ENCODE data around the gene MKX.

The MKX gene, protein sequence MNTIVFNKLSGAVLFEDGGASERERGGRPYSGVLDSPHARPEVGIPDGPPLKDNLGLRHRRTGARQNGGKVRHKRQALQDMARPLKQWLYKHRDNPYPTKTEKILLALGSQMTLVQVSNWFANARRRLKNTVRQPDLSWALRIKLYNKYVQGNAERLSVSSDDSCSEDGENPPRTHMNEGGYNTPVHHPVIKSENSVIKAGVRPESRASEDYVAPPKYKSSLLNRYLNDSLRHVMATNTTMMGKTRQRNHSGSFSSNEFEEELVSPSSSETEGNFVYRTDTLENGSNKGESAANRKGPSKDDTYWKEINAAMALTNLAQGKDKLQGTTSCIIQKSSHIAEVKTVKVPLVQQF

DNA sequence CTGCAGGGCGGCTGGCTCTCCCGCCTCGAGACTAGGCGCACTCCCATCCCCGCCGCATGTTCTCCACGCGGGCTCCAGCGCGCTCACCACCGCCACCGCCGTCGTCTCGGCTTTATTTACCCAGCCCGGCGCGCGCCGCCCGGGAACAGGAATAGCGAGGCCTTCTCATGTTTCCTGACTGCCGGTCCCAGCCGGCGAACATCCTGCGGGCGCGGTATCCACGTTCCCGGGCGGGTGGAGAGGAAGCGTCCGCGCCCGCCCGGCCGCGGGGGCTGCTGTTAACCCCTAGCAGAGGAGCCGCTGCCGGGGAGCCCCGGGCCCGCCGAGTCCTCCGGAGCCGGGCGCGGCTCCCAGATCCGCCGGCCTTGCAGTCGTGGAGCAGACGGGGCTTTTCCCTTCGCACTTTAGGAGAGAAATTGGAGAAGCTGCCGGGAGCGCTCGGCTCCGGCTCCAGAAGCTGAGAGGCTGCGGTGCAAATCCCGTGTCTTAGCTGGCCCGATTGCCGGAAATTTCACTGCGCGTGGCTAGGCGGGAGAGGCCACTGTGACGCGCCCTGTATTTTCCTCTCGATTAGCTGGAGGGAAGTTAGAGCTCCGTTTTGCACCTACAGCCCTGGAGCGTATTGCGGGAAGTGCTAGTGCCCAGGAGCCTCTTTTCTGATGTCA is at the start of gene MKX:
Gene MKX (minus strand): TSS at position 88 of the 665 bp plus-strand sequence. CDS start 2,404 bp downstream, outside the sequence.
- in situ Hi-C loops (cut with MboI; ENCODE audit: low sequenced_read_pairs) = no loop called here

DNA sequence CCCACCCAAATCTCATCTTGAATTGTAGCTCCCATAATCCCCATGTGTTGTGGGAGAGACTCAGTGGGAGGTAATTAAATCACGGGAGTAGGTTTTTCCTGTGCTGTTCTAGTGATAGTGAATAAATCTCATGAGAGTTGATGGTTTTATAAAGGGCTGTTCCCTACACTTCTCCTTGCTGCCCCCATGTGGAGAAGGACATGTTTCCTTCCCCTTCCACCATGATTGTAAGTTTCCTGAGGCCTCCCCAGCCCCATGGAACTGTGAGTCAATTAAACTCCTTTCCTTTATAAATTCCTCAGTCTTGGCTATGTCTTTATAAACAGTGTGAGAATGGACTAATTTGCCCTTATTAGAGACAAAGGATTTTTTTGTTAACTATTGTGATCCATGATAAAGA is 48.5 kb upstream of the MKX start:
- in situ Hi-C loops (cut with MboI; ENCODE audit: low sequenced_read_pairs) = no loop called here

DNA sequence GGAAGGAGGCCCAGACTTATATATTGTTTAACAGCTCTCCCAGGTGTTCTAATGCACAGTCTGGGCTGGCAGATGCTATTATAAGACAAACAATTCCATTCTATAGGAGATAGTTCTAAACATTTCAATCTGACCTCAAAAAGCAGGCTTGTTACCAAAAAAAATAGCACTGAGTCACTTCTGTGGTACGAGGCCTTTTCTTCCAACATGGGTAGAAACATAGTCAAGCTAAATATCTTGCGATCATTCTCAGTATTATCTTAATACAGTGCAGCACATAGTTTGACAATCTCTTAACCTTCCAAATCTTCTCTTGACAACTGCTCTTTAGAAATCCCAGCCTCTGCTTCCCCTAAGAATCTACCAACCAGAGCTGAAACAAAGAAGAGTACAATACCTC is 46.6 kb upstream of the MKX start:
- in situ Hi-C loops (cut with MboI; ENCODE audit: low sequenced_read_pairs) = no loop called here

DNA sequence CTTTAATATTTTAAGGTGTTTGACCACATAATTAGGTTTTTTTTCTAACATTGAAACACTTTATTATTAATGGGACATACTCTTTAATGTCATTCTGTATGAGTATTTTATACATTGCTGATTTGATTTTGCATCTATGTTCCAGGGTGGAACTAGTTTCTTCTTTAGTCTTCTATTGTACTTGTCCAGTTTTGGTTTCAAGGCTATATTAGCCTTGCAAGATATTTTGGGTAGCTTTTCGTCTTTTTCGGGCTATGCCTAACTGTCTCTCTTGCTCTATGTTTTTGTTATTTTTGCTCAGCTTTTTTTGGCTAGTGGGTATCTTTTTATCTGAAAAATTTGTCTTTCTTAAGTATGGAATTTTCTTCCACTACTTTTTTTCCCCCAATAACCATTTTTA is 38.7 kb upstream of the MKX start:
- in situ Hi-C loops (cut with MboI; ENCODE audit: low sequenced_read_pairs) = no loop called here

DNA sequence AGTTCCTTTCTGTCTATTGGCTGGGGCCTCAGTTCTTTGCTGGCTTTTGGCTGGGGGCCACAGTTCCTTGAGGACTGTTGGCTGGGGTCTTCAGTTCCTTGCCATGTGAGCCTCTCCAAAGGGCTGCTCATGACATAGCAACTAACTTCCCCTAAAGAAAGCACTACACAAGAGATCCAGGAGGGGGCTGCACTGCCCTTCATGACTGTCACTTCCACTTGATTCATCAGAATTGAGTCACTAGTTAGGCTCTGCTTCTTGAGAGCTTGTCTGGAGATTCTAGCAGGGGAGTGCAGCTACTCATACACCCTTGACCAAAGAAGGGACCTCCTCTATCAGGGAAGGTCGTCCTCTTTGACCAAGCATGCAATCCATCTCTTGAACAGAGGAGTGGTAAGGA is 38.0 kb upstream of the MKX start:
- in situ Hi-C loops (cut with MboI; ENCODE audit: low sequenced_read_pairs) = no loop called here

- in situ Hi-C loops (cut with MboI; ENCODE audit: low sequenced_read_pairs) = no loop called here
Observed at GRCh38 chr10:27779462-27780015, 33.9 kb upstream of the MKX start.

DNA sequence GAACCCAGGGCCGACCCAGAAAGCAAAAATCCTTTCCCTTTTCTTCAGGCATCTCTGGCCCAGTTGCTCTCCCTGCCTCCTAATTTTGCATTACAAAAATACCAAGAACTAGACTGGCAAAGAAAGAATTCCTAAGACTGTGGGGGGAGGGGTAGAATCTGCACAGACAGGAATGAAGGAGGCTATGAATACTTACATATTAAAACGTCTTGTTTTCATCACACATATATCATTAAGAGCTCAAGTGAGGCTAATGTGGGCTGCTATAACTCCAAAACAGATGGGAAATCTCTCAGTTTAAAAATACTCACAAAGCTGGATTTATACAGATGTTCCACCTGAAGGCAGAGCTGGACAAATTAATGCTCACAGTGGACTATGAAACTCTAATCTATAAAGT is 29.2 kb upstream of the MKX start:
- in situ Hi-C loops (cut with MboI; ENCODE audit: low sequenced_read_pairs) = no loop called here

- in situ Hi-C loops (cut with MboI; ENCODE audit: low sequenced_read_pairs) = no loop called here
Observed at GRCh38 chr10:27771231-27771630, 25.6 kb upstream of the MKX start.

DNA sequence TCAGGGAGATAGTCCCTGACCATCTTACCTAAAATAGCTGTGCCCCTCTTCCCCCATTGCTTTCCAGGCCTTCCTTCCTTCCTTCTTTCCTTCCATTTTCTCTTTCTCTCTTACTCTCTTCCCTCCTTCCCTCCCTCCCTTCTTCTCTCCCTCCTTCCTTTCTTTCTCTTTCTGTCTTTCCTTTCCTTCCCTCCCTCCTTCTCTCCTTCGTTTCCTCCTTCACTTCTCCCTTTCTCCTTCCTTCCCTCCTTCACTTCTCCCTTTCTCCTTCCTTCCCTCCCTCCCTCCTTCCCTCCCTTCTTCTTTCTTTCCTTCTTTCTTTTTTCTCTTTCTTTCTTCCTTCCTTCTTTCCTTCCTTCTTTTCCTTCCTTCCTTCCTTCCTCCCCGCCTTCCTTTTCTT is 24.6 kb upstream of the MKX start:
- in situ Hi-C loops (cut with MboI; ENCODE audit: low sequenced_read_pairs) = no loop called here

- in situ Hi-C loops (cut with MboI; ENCODE audit: low sequenced_read_pairs) = no loop called here
Observed at GRCh38 chr10:27760867-27761266, 15.2 kb upstream of the MKX start.

- in situ Hi-C loops (cut with MboI; ENCODE audit: low sequenced_read_pairs) = no loop called here
Observed at GRCh38 chr10:27759483-27760272, 14.1 kb upstream of the MKX start.

DNA sequence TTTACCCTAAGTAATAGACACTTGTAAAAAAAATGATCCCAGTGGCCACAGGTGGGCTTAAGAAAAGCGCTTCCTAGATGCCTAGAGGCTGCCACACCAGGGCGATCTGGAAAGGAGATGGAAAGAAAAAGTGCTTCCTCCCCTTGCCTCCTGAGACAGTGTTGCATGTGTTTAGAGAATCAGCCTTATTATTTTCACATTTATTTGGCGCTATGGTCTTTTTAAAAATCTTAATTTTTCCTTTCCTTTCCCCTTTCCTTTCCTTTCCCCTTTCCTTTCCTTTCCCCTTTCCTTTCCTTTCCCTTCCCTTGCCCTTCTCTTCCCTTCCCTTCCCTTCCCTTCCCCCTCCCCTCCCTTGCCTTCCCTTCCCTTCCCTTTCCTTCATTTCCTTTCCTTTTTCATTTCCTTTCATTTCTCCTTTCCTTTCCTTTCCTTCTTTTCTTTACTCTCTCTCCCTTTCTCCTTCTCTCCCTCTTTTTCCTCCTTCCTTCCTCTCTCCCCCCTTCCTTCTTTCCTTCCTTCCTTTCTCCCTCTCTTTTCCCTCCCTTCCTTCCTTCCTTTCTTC is 7.1 kb upstream of the MKX start:
- in situ Hi-C loops (cut with MboI; ENCODE audit: low sequenced_read_pairs) = no loop called here

GRCh38 chr10:27748601-27749000 is 3.0 kb upstream of the MKX start:
- in situ Hi-C loops (cut with MboI; ENCODE audit: low sequenced_read_pairs) = no loop called here

GRCh38 chr10:27747096-27747451 is 1.5 kb upstream of the MKX start:
- in situ Hi-C loops (cut with MboI; ENCODE audit: low sequenced_read_pairs) = no loop called here

- in situ Hi-C loops (cut with MboI; ENCODE audit: low sequenced_read_pairs) = no loop called here
Observed at GRCh38 chr10:27746397-27747095, 927 bp upstream of the MKX start.

GRCh38 chr10:27744802-27745731 is 552 bp downstream of the MKX start:
- in situ Hi-C loops (cut with MboI; ENCODE audit: low sequenced_read_pairs) = no loop called here

DNA sequence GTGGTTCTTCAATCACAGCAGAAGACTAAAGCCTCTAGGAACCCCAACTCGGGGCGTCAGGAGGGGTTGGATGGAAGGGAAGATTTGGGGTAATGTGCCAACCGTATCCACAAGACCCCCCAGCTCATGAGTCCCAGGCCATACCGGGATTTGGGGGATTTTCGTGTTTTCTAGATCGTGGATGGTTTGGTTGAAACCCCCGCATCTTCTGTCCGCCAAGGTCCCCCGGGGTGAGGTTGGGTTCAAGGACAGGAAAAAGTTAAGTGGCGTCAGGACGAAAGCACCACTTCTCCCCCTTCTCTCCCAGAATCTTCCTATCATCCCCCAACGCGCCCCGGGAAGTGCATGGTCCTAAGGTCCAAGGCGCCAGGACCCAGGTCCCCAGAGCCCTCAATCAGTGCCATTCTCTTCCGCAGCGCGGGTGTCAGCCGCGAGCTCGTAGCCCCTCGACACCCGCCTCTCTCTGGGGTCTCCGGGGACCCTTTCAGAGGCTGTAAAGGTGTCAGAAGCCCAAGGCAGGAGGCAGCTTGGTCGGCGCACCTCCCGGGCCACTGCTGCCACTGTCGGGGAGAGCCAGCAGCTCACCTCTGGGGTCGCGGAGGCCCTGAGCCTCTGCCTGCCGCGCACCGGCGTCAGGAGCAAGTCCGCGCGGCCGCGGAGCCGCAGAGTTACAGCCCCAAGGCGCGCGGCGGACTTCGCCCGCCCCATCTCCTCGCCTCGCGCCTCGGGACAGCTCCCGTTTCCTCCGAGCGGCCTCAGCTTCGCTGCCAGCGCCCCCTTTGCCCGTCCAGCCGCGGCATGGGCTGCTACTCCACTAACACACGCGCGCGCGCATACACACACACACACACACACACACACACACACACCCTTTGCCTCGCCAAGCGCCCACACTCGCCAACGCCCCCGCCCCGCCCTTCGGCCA is 1.5 kb downstream of the MKX start:
- in situ Hi-C loops (cut with MboI; ENCODE audit: low sequenced_read_pairs) = no loop called here
